Thoracic aorta endothelial cell (primary cell): ENCODE measurements around the gene PRICKLE1. TPM values are rescaled to one million over a fixed set of nuclear protein-coding genes. Genes with fewer than 3 reads are reported as not detected.

Source experiments
- small RNA-seq: library from RNA; depleted of rRNA; stranded (forward); fragments of <200 nt; gene quantifications from one replicate; pipeline ENCODE3, GENCODE V24; 2012
- total RNA-seq: library from RNA; depleted of rRNA; stranded (reverse); fragments of >200 nt; gene quantifications from 2 replicates; pipeline ENCODE4 v1.2.3, GENCODE V29; 2012

The PRICKLE1 gene
- total RNA-seq, result 18.0 and 56.3 TPM in 2 replicates

GRCh38 chr12:42589465-42590329 lies at the start of gene PRICKLE1:
TSS of gene PRICKLE1 (minus strand) at chr12:42589746. CDS start at chr12:42472516, 117,230 bp downstream.

Small RNA genes within 50 kb of the gene (small RNA-seq; reads per million reads assigned to genes)
- gene AC079600.1 (not detected), gene AC079600.2 (not detected), gene RF00019 (not detected)
